Uterus (tissue), 4 donors: ENCODE results near the gene WAC. TPM values are rescaled to one million over a fixed set of nuclear protein-coding genes. Genes with fewer than 3 reads are reported as not detected.

Source experiments
- DNase-seq, 2 donors: peaks; one replicate each; pipeline ENCODE4 v3.0.0-alpha.2; 2019 to 2020
- H3K27ac ChIP-seq, 2 donors: fragments of 200-600 bp; sonication (generic); 1 replicate in 1 of 2; 2 replicates in 1 of 2; pipeline ENCODE4 v1.5.1; 2016 to 2018
- H3K27me3 ChIP-seq, 2 donors: fragments of 200-600 bp; sonication (generic); one replicate each; pipeline ENCODE4 v1.5.1; 2018 to 2019; ENCODE audit warnings: control low read depth in 1 of 2
- H3K36me3 ChIP-seq, 2 donors: fragments of 200-600 bp; sonication (generic); one replicate each; pipeline ENCODE4 v1.5.1; 2019; ENCODE audit warnings: control low read depth in 1 of 2
- H3K4me1 ChIP-seq, 2 donors: fragments of 200-600 bp; sonication (generic); one replicate each; pipeline ENCODE4 v1.5.1; 2018 to 2019; ENCODE audit warnings: control low read depth in 1 of 2
- H3K4me3 ChIP-seq, 2 donors: fragments of 200-600 bp; sonication (generic); 1 replicate in 1 of 2; 2 replicates in 1 of 2; pipeline ENCODE4 v1.5.1; 2018 to 2019; ENCODE audit warnings: mild to moderate bottlenecking in 1 of 2
- H3K9me3 ChIP-seq, 2 donors: fragments of 200-600 bp; sonication (generic); one replicate each; pipeline ENCODE4 v1.5.1; 2019; ENCODE audit warnings: control low read depth in 1 of 2
- CTCF ChIP-seq, 4 experiments: fragments of 200-600 bp in 2 of 4; fragments of 450-650 bp in 2 of 4; sonication (generic) in 2 of 4; IDR thresholded peaks; one replicate each; pipeline ENCODE4 v1.5.1; 2016 to 2019; ENCODE audit warnings: antibody characterized with exemption in 4 of 4, mild to moderate bottlenecking in 2 of 4, moderate library complexity in 1 of 4
- POLR2A ChIP-seq, 2 donors: fragments of 450-650 bp; IDR thresholded peaks; one replicate each; pipeline ENCODE4 v1.6.1; 2016; ENCODE audit warnings: antibody characterized with exemption in 2 of 2, mild to moderate bottlenecking in 1 of 2, moderate library complexity in 1 of 2
- intact Hi-C: fragments of 100-400 bp; cut with DNase I; formaldehyde crosslinking; loops from one replicate; pipeline ENCODE4 v1.15.1; 2023; ENCODE audit warnings: low total_unique reads
- total RNA-seq, 4 donors: library from RNA; depleted of rRNA in 3 of 4; stranded (reverse); fragments of >200 nt in 3 of 4; gene quantifications; one replicate each; pipeline versions ENCODE4 v1.1.0 to v1.2.4, GENCODE V29; 2014 to 2023
- donor health status: DM: yes; HTN: yes; CAD: no.

The WAC gene
- total RNA-seq, 4 donors from 2014 or later: 54.4 to 175 (median 90.4) TPM

- Histone ChIP-seq H3K4me1 (peaks cover 0 to 5% of the 10 kb centered on the region in 2 donors), H3K36me3 (no peaks in the 10 kb centered on the region), H3K4me3 (no peak overlapping the region), H3K27ac (no peak overlapping the region), H3K27me3 (no peaks in the 10 kb centered on the region), H3K9me3 (no peaks in the 10 kb centered on the region)
- intact Hi-C loops: no loop called here
- TF ChIP-seq CTCF (IDR thresholded peaks at IDR 0.05) (no peak), POLR2A (IDR thresholded peaks at IDR 0.05) (no peak)
- no peak for DNase-seq
These were observed 42.9 kb downstream of the WAC start for GRCh38 chr10:28575852-28576251.

- intact Hi-C loops: no loop called here
- Histone ChIP-seq H3K4me1 (peaks cover 0 to 5% of the 10 kb centered on the region in 2 donors), H3K27ac (no peak overlapping the region), H3K27me3 (no peaks in the 10 kb centered on the region), H3K9me3 (no peaks in the 10 kb centered on the region), H3K4me3 (no peak overlapping the region), H3K36me3 (no peaks in the 10 kb centered on the region)
- DNase-seq: no peak
- TF ChIP-seq POLR2A (IDR thresholded peaks at IDR 0.05) (no peak), CTCF (IDR thresholded peaks at IDR 0.05) (no peak)
These were observed 44.6 kb downstream of the WAC start for GRCh38 chr10:28577506-28577905.

GRCh38 chr10:28578454-28578853 is 45.5 kb downstream of the WAC start:
- H3K27ac ChIP-seq: no peak overlapping the region
- H3K9me3 ChIP-seq: no peaks in the 10 kb centered on the region
- H3K4me3 ChIP-seq: no peak overlapping the region
- peaks cover 0 to 5% of the 10 kb centered on the region in 2 donors for H3K4me1 ChIP-seq
- no peak for DNase-seq
- H3K36me3 ChIP-seq: no peaks in the 10 kb centered on the region
- no peaks in the 10 kb centered on the region for H3K27me3 ChIP-seq
- TF ChIP-seq CTCF (IDR thresholded peaks at IDR 0.05) (no peak), POLR2A (IDR thresholded peaks at IDR 0.05) (no peak)
- intact Hi-C loops: no loop called here

- TF ChIP-seq CTCF (IDR thresholded peaks at IDR 0.05) (no peak), POLR2A (IDR thresholded peaks at IDR 0.05) (no peak)
- Histone ChIP-seq H3K27ac (no peak overlapping the region), H3K9me3 (no peaks in the 10 kb centered on the region), H3K4me3 (no peak overlapping the region), H3K4me1 (no peaks in the 10 kb centered on the region), H3K36me3 (no peaks in the 10 kb centered on the region), H3K27me3 (no peaks in the 10 kb centered on the region)
- intact Hi-C loops: no loop called here
- DNase-seq: no peak
These were observed 47.9 kb downstream of the WAC start for GRCh38 chr10:28580825-28581224.

- intact Hi-C loops: no loop called here
- peaks cover 0 to 6% of the 10 kb centered on the region in 2 donors for H3K4me1 ChIP-seq
These were observed 49.0 kb downstream of the WAC start for GRCh38 chr10:28581916-28582315.

More at GRCh38 chr10:28581916-28582315, 49.0 kb downstream of the WAC start:
- no peak for DNase-seq
- no peaks in the 10 kb centered on the region for H3K36me3 ChIP-seq
- no peak overlapping the region for H3K27ac ChIP-seq
- no peak for TF ChIP-seq POLR2A (IDR thresholded peaks at IDR 0.05)
- TF ChIP-seq CTCF (IDR thresholded peaks at IDR 0.05): no peak
- H3K9me3 ChIP-seq: no peaks in the 10 kb centered on the region
- H3K27me3 ChIP-seq: no peaks in the 10 kb centered on the region
- no peak overlapping the region for H3K4me3 ChIP-seq
